Peyer's patch (tissue), 4 donors: Measurements from ENCODE around the gene ZNF44. TPM values are rescaled to one million over a fixed set of nuclear protein-coding genes. Genes with fewer than 3 reads are reported as not detected.
A peak's percentile ranks its signal among the peaks of the same experiment; 100 is the strongest.
"Not testable (repeated sequence)": the region's sequence is repeated elsewhere in the genome, so short reads cannot be mapped to it uniquely, and the experiment has no call there.

Experiments used
- DNase-seq, 3 donors: peaks; one replicate each; pipeline ENCODE4 v3.0.0-alpha.2; 2017 to 2019
- H3K27ac ChIP-seq, 4 donors: fragments of 200-600 bp; sonication (generic); one replicate each; pipeline ENCODE4 v1.5.1; 2016 to 2019
- H3K27me3 ChIP-seq, 2 donors: fragments of 200-600 bp; sonication (generic); one replicate each; pipeline ENCODE4 v1.5.1; 2019
- H3K36me3 ChIP-seq, 3 donors: fragments of 200-600 bp; sonication (generic); one replicate each; pipeline ENCODE4 v1.5.1; 2016 to 2019
- H3K4me1 ChIP-seq, 4 donors: fragments of 200-600 bp; sonication (generic); one replicate each; pipeline ENCODE4 v1.5.1; 2016 to 2019
- H3K4me3 ChIP-seq, 4 donors: fragments of 200-600 bp; sonication (generic); 1 replicate in 3 of 4; 2 replicates in 1 of 4; pipeline ENCODE4 v1.5.1; 2016 to 2019; ENCODE audit warnings: mild to moderate bottlenecking in 1 of 4
- H3K9me3 ChIP-seq, 4 donors: fragments of 200-600 bp; sonication (generic); one replicate each; pipeline ENCODE4 v1.5.1; 2016 to 2019; ENCODE audit warnings: mild to moderate bottlenecking in 1 of 4
- CTCF ChIP-seq, 6 experiments: fragments of 450-650 bp in 4 of 6; fragments of 200-600 bp in 2 of 6; sonication (generic) in 1 of 6; IDR thresholded peaks; one replicate each; pipeline ENCODE4 v1.5.1; 2017 to 2019; ENCODE audit warnings: antibody characterized with exemption in 6 of 6, mild to moderate bottlenecking in 3 of 6, moderate library complexity in 1 of 6
- POLR2A ChIP-seq, 2 donors: fragments of 450-650 bp; IDR thresholded peaks; one replicate each; pipeline ENCODE4 v1.5.1; 2017; ENCODE audit warnings: antibody characterized with exemption in 2 of 2, mild to moderate bottlenecking in 2 of 2, moderate library complexity in 2 of 2
- total RNA-seq, 4 donors: library from RNA; depleted of rRNA; stranded (reverse); fragments of >200 nt; gene quantifications; one replicate each; pipeline ENCODE4 v1.1.0, GENCODE V29; 2016

ZNF44 gene
- total RNA-seq, 4 donors from 2014 or later: 16.6 to 33.8 (median 26.6) TPM

- H3K36me3 ChIP-seq: peaks cover 0 to 20% (median 0%) of the 10 kb centered on the region in 3 donors
- DNase-seq: no peak
- no peak overlapping the region for H3K4me3 ChIP-seq
- H3K27me3 ChIP-seq: no peaks in the 10 kb centered on the region
- H3K9me3 ChIP-seq: peaks cover 0 to 15% (median 0%) of the 10 kb centered on the region in 4 donors
- H3K4me1 ChIP-seq: peaks cover 0 to 8% (median 2%) of the 10 kb centered on the region in 4 donors
- no peak for TF ChIP-seq POLR2A (IDR thresholded peaks at IDR 0.05)
- no peak for TF ChIP-seq CTCF (IDR thresholded peaks at IDR 0.05)
- H3K27ac ChIP-seq: no peak overlapping the region
These were observed 31.0 kb upstream of the ZNF44 start for GRCh38 chr19:12325690-12326089.

- Histone ChIP-seq H3K27ac (no peak overlapping the region), H3K36me3 (peaks cover 0 to 48% (median 7%) of the 10 kb centered on the region in 3 donors), H3K9me3 (peaks cover 0 to 40% (median 2%) of the 10 kb centered on the region in 4 donors), H3K4me1 (no peaks in the 10 kb centered on the region), H3K4me3 (no peak overlapping the region), H3K27me3 (no peaks in the 10 kb centered on the region)
- no peak for TF ChIP-seq POLR2A (IDR thresholded peaks at IDR 0.05)
- TF ChIP-seq CTCF (IDR thresholded peaks at IDR 0.05): no peak
- DNase-seq: no peak
These were observed 24.2 kb upstream of the ZNF44 start for GRCh38 chr19:12318782-12319413.

- H3K27ac ChIP-seq: no peak overlapping the region
- no peak overlapping the region for H3K4me3 ChIP-seq
- H3K4me1 ChIP-seq: no peaks in the 10 kb centered on the region
- H3K9me3 ChIP-seq: peaks cover 0 to 18% (median 2%) of the 10 kb centered on the region in 4 donors
- no peak for TF ChIP-seq CTCF (IDR thresholded peaks at IDR 0.05)
- TF ChIP-seq POLR2A (IDR thresholded peaks at IDR 0.05): no peak
- no peaks in the 10 kb centered on the region for H3K27me3 ChIP-seq
- no peak for DNase-seq
- H3K36me3 ChIP-seq: peaks cover 0 to 16% (median 6%) of the 10 kb centered on the region in 3 donors
These were observed 19.9 kb upstream of the ZNF44 start for GRCh38 chr19:12314553-12314952.

- H3K27ac ChIP-seq, H3K27me3 ChIP-seq, H3K4me3 ChIP-seq, H3K9me3 ChIP-seq, DNase-seq, H3K36me3 ChIP-seq, H3K4me1 ChIP-seq: not testable (repeated sequence)
These were observed 14.2 kb upstream of the ZNF44 start for GRCh38 chr19:12308891-12309290.

- Histone ChIP-seq H3K4me1 (peaks cover 0 to 20% (median 0%) of the 10 kb centered on the region in 4 donors), H3K27me3 (no peaks in the 10 kb centered on the region), H3K4me3 (peak overlapping the region; percentile 65 to 99 (median 92)), H3K9me3 (no peaks in the 10 kb centered on the region), H3K27ac (peak overlapping the region; percentile 87 to 99 (median 98)), H3K36me3 (peaks cover 0 to 18% (median 0%) of the 10 kb centered on the region in 3 donors)
- no peak for DNase-seq
- TF ChIP-seq POLR2A (IDR thresholded peaks at IDR 0.05): no peak
- TF ChIP-seq CTCF (IDR thresholded peaks at IDR 0.05): no peak
These were observed 508 bp upstream of the ZNF44 start for GRCh38 chr19:12295191-12295590.

GRCh38 chr19:12293777-12294248 is 870 bp downstream of the ZNF44 start:
- Histone ChIP-seq H3K4me1 (peaks cover 0 to 26% (median 0%) of the 10 kb centered on the region in 4 donors), H3K27me3 (no peaks in the 10 kb centered on the region), H3K36me3 (peaks cover 0 to 23% (median 0%) of the 10 kb centered on the region in 3 donors), H3K27ac (peak overlapping the region; percentile 87 to 99 (median 98)), H3K4me3 (peak overlapping the region; percentile 65 to 99 (median 92)), H3K9me3 (no peaks in the 10 kb centered on the region)
- peak; percentile 78 to 93 (median 91) for DNase-seq
- TF ChIP-seq CTCF (IDR thresholded peaks at IDR 0.05): no peak
- TF ChIP-seq POLR2A (IDR thresholded peaks at IDR 0.05): peak; percentile 67 to 75
